Natural killer cell (primary cell): Measurements from ENCODE around the gene LAG3. TPM values are rescaled to one million over a fixed set of nuclear protein-coding genes. Genes with fewer than 3 reads are reported as not detected.
A peak's percentile ranks its signal among the peaks of the same experiment; 100 is the strongest.

Experiments
- ATAC-seq, 3 donors: fragments of 150-1000 bp in 2 of 3; fragments of 200-7000 bp in 1 of 3; cut with Tn5 transposase; 1 replicate in 1 of 3; 2 replicates in 2 of 3; pipeline ENCODE4 v1.10.0; 2021; ENCODE audit warnings: mild to moderate bottlenecking in 2 of 3, moderate library complexity in 2 of 3
- DNase-seq, 2 donors: peaks; one replicate each; pipeline versions ENCODE4 v3.0.0 to v3.0.0-alpha.2; 2013 to 2021; ENCODE audit warnings: mixed read lengths in 1 of 2
- H3K27ac ChIP-seq: one replicate; pipeline ENCODE4 v1.5.1; 2013; ENCODE audit warnings: mild to moderate bottlenecking, low read length
- H3K27me3 ChIP-seq: one replicate; pipeline ENCODE4 v1.6.1; 2013; ENCODE audit warnings: low read length; ENCODE audit not compliant: control insufficient read depth, insufficient read depth
- H3K36me3 ChIP-seq: one replicate; pipeline ENCODE4 v1.6.1; 2013; ENCODE audit warnings: low read length; ENCODE audit not compliant: control insufficient read depth, insufficient read depth
- H3K4me1 ChIP-seq: one replicate; pipeline ENCODE4 v1.6.1; 2013; ENCODE audit warnings: low read length; ENCODE audit not compliant: control insufficient read depth, insufficient read depth
- H3K4me3 ChIP-seq: one replicate; pipeline ENCODE4 v1.5.1; 2013; ENCODE audit warnings: low read length
- H3K9me3 ChIP-seq: one replicate; pipeline ENCODE4 v1.6.1; 2013; ENCODE audit warnings: low read length; ENCODE audit not compliant: control insufficient read depth, insufficient read depth
- H3K27ac Mint-ChIP-seq, 2 donors: one replicate each; pipeline ENCODE4 v1.8.0; 2022; ENCODE audit warnings: mild to moderate bottlenecking in 2 of 2, mixed read lengths in 2 of 2, moderate library complexity in 1 of 2
- H3K27me3 Mint-ChIP-seq, 2 donors: one replicate each; pipeline ENCODE4 v1.8.0; 2022; ENCODE audit warnings: low read depth in 2 of 2, mixed read lengths in 2 of 2
- H3K36me3 Mint-ChIP-seq: one replicate; pipeline ENCODE4 v1.8.0; 2022; ENCODE audit warnings: mixed read lengths
- H3K4me1 Mint-ChIP-seq, 2 donors: one replicate each; pipeline ENCODE4 v1.8.0; 2022; ENCODE audit warnings: mixed read lengths in 2 of 2
- H3K4me3 Mint-ChIP-seq: one replicate; pipeline ENCODE4 v1.8.0; 2022; ENCODE audit warnings: mild to moderate bottlenecking, moderate library complexity, mixed read lengths
- H3K9me3 Mint-ChIP-seq, 2 donors: one replicate each; pipeline ENCODE4 v1.8.0; 2022; ENCODE audit warnings: mixed read lengths in 2 of 2
- CTCF ChIP-seq: fragments of 200-600 bp; IDR thresholded peaks from one replicate; pipeline ENCODE4 v1.8.0; 2022; ENCODE audit warnings: antibody characterized with exemption
- WGBS: methylation state at CpG from one replicate; pipeline ENCODE4 v1.1.7; 2013; ENCODE audit warnings: missing lambda C conversion rate; ENCODE audit not compliant: insufficient coverage; 5-methylcytosine and 5-hydroxymethylcytosine counted together
- intact Hi-C: fragments of 100-400 bp; cut with micrococcal nuclease; formaldehyde crosslinking; loops from one replicate; pipeline ENCODE4 v1.14.2; 2022
- total RNA-seq, 4 donors: library from RNA; stranded (reverse); fragments of 120-200 nt in 1 of 4; gene quantifications; one replicate each; pipeline versions ENCODE4 v1.2.3 to v1.2.4, GENCODE V29; 2013 to 2022

The LAG3 gene
- total RNA-seq, 3 donors from 2014 or later (not counting 1 experiment from before 2014, with no cell fraction given) = 0.36 to 7.6 (median 0.78) TPM

- H3K27ac ChIP-seq = no peak overlapping the region
- H3K4me3 ChIP-seq = no peak overlapping the region
- peaks cover 14 to 18% of the 10 kb centered on the region in 2 donors for H3K27me3 Mint-ChIP-seq
- H3K4me1 Mint-ChIP-seq = peaks cover 0 to 14% of the 10 kb centered on the region in 2 donors
- DNase-seq = peak in 1 of 2 donors; percentile 2
- H3K4me1 ChIP-seq = peaks cover 11% of the 10 kb centered on the region
- intact Hi-C loops = no loop called here
- TF ChIP-seq CTCF = no peak
- H3K27me3 ChIP-seq = no peaks in the 10 kb centered on the region
- H3K27ac Mint-ChIP-seq = no peak overlapping the region
- H3K36me3 Mint-ChIP-seq = no peaks in the 10 kb centered on the region
- no peaks in the 10 kb centered on the region for H3K36me3 ChIP-seq
- no peaks in the 10 kb centered on the region for H3K9me3 Mint-ChIP-seq
- H3K4me3 Mint-ChIP-seq = no peak overlapping the region
- no peaks in the 10 kb centered on the region for H3K9me3 ChIP-seq
- 99% methylated on average over 5 of the region's 5 CpGs for WGBS
- no peak for ATAC-seq
Measured at GRCh38 chr12:6787309-6787708, 15.0 kb downstream of the LAG3 start.

GRCh38 chr12:6788972-6789924 is 16.9 kb downstream of the LAG3 start, which contains the start of gene CD4:
Gene CD4, plus strand, starts transcription at chr12:6789528. Its CDS starts 10,611 bp downstream, at chr12:6800139.
- ATAC-seq = peak in 1 of 3 donors; percentile 44
- H3K27ac Mint-ChIP-seq = no peak within 1 kb of the TSS
- WGBS = 41% methylated on average over 18 of the region's 18 CpGs
- H3K27me3 Mint-ChIP-seq = peaks cover 26 to 34% of the 10 kb centered on the region in 2 donors
- H3K36me3 Mint-ChIP-seq = no peaks in the 10 kb centered on the region
- Histone ChIP-seq H3K4me3 (peak within 1 kb of the TSS; percentile 21), H3K27ac (no peak within 1 kb of the TSS), H3K36me3 (no peaks in the 10 kb centered on the region), H3K4me1 (peaks cover 20% of the 10 kb centered on the region), H3K27me3 (no peaks in the 10 kb centered on the region), H3K9me3 (no peaks in the 10 kb centered on the region)
- no peak for TF ChIP-seq CTCF
- intact Hi-C loops = no loop called here
- no peaks in the 10 kb centered on the region for H3K9me3 Mint-ChIP-seq
- H3K4me3 Mint-ChIP-seq = peak within 1 kb of the TSS; percentile 35
- peaks cover 0 to 21% of the 10 kb centered on the region in 2 donors for H3K4me1 Mint-ChIP-seq
- peak in 1 of 2 donors; percentile 77 for DNase-seq

GRCh38 chr12:6790496-6791150 is 18.3 kb downstream of the LAG3 start:
- DNase-seq (peak in 1 of 2 donors; percentile 67), ATAC-seq (no peak)
- no peak overlapping the region for H3K27ac ChIP-seq
- Mint-ChIP-seq H3K9me3 (no peaks in the 10 kb centered on the region), H3K4me1 (peaks cover 0 to 21% of the 10 kb centered on the region in 2 donors), H3K27me3 (peaks cover 35 to 45% of the 10 kb centered on the region in 2 donors), H3K36me3 (no peaks in the 10 kb centered on the region), H3K27ac (no peak overlapping the region), H3K4me3 (no peak overlapping the region)
- TF ChIP-seq CTCF = no peak
- intact Hi-C loops = no loop called here
- H3K4me1 ChIP-seq = peaks cover 20% of the 10 kb centered on the region
- H3K27me3 ChIP-seq = no peaks in the 10 kb centered on the region
- no peaks in the 10 kb centered on the region for H3K9me3 ChIP-seq
- 88% methylated on average over 12 of the region's 12 CpGs for WGBS
- H3K4me3 ChIP-seq = peak overlapping the region; percentile 14
- H3K36me3 ChIP-seq = no peaks in the 10 kb centered on the region
